GM19099 (cell line): ENCODE data around the gene ZCCHC14.

ENCODE experiments used
- POLR2A ChIP-seq: IDR thresholded peaks from 3 replicates; pipeline ENCODE4 v1.6.1; 2011; ENCODE audit warnings: low read depth; ENCODE audit not compliant: insufficient read length; ENCODE audit errors: extremely low read depth

Gene ZCCHC14

GRCh38 chr16:87498324-87499188, 5.7 kb upstream of the ZCCHC14 start:
- no peak for TF ChIP-seq POLR2A

DNA sequence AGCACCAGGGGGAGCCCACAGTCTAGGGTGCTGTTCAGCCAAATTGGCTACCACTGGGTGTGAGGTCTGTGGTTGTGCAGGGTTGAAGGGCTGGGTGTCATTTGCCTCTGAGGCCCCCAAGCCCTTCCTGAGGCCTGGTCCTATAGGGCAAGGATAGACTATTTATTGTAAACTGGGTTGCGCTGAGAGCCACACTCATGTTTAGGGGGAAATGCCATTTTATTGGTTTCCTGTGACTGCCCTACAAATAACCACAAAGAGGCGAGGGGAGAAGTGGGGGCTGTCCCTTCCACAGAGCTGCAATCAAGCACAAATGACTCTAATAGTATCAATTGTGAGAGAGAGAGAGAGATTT, 3.6 kb upstream of the ZCCHC14 start:
- no peak for TF ChIP-seq POLR2A

- no peak for TF ChIP-seq POLR2A
Observed at GRCh38 chr16:87495578-87496446, 3.0 kb upstream of the ZCCHC14 start.

- no peak for TF ChIP-seq POLR2A
Observed at GRCh38 chr16:87493608-87494280, 920 bp upstream of the ZCCHC14 start.

GRCh38 chr16:87492291-87492630, 563 bp downstream of the ZCCHC14 start:
- TF ChIP-seq POLR2A: no peak

DNA sequence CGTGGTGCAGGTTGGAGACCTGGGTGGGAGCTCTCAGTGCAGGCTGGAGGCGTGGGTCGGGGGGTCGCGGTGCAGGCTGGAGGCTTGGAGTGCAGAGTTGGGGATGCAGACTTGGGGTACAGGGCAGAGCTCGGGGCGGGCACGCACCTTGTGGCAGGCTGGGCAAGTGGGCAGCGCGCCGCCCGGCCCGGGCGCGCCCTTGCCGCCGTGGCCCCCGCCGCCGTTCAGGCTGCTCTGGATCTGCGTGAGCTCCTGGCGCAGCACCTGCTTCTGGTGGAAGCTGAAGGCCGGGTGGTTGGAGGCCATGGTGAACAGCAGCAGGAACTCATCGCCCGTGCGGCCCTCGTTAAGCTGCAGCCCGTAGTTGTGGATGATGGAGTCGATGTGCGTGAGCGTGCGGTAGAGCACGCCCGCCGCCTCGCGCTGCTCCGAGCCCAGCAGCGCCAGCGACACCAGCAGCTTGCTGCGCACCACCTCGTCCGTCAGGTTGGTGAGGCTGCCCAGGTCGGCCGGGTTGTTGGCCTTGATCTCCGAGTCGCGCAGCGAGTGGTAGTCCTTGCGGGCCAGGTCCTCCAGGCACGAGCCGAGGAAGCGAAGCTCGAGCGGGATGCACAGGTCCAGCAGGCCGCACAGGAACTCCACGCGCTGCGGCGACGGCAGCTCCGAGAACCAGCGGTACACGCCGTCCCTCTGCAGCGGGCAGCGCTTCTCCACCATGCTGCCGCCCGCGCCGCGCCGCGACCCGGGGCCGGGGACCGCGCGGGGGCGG, 1.1 kb downstream of the ZCCHC14 start:
- no peak for TF ChIP-seq POLR2A

DNA sequence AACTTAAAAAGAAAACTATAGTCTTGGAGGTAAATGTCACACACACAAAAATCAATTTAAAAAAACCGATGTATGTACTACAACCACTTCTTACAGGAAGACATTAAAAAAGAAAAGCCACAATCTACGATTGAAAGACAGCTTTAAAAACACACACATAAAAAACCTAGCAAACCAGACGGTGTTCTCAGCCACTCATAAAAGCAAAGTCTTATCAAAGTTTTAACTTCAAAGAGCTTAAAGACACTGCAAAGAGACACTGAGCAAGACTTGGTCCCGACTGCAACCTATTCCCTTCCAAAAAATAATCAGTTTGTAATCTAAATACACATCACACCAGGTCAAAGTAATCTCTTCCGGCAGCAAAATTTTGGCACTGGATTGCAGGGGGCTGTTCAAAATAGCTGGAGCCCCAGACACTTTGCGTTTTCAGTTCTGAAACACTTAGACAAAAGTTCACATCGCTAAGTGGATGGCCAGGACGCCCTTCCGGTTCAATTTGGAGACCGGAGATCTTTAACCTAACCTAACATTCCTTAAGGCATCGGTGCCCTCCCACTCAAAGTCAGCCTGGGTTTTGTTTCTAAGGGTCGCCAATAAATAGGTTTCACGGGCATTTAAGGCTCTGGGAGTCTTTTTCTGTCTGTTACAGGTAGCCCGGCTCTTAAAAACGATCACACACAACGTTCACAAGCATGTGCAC, 2.6 kb downstream of the ZCCHC14 start:
- TF ChIP-seq POLR2A: no peak

DNA sequence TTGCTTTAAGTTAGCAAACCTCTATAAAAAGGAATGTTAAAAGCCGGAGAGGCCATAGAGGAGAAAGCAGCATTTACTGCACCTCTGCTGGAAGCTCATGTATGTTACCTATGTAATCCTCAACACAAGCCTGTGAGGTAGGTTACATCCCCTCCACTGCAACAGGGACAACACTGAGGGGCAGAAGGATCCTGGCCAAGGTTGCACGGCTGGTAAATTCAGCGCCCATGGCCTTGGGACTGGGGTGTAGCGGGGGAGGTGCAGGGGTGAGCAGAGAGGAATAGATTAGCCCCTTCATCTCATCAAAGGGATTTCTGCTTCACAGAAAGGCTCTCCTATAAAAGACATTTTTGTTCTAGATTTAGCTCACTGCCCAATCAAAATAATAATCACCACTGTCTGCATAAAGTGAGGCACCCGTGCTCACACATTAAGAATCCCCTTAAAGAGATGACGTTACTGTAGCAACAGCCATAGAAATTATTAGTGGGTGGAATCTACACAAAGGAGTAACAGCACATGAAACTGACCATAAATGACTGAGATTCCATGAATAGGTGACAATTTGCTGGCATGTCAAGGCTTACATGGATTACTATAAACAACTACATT, 3.3 kb downstream of the ZCCHC14 start:
- no peak for TF ChIP-seq POLR2A

- no peak for TF ChIP-seq POLR2A
Observed at GRCh38 chr16:87487361-87487924, 5.4 kb downstream of the ZCCHC14 start.

- no peak for TF ChIP-seq POLR2A
Observed at GRCh38 chr16:87486713-87487247, 6.0 kb downstream of the ZCCHC14 start.

GRCh38 chr16:87486282-87486681, 6.5 kb downstream of the ZCCHC14 start:
- TF ChIP-seq POLR2A: no peak

DNA sequence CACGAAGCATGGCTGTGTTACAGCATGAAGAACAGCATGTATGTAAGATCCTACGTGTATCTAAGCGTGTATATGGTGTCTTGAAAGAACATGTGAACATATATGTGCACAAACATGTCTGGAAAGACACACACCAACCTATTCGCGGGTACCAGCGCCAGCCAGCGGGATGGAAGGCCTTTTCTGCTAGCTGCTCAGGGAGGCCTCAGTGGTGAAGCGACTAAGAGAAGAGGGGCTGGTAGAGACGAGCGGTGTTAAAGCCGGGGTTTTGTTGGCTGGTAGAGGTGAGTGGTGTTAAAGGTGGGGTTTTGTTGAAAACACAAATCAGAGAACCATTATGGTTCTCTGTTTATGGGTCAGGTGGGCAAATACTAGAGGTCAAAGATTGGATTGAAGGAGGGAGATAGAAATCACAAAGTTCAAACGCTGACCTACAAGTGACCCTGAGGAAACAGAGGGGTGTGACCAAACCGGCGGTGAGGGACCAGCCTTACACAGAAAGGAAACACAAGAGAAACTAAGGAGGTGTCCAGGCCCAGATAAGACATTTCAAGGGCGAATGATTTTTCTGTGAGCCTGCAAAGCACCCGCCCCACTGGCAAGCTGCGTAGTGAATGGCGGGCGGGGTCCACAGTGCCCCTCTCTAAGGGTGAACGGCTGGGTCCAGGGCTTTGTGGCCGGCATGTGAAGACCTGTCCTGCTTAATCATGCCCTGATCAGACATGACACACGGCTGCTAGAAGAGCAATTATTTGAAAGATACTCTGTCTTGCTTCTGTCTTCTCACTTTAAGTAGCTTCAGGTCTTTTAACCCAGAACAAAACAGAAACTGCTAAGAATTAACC, 8.1 kb downstream of the ZCCHC14 start:
- no peak for TF ChIP-seq POLR2A
